Stomach (tissue), 4 donors: ENCODE data around the gene EDC3.

Source experiments
- CTCF ChIP-seq, 7 experiments: fragments of 450-650 bp in 4 of 7; fragments of 200-600 bp in 3 of 7; sonication (generic) in 3 of 7; IDR thresholded peaks; one replicate each; pipeline ENCODE4 v1.5.1; 2016 to 2019; ENCODE audit warnings: antibody characterized with exemption in 7 of 7, control low read depth in 2 of 7, mild to moderate bottlenecking in 1 of 7
- POLR2A ChIP-seq, 4 donors: fragments of 450-650 bp; IDR thresholded peaks; one replicate each; pipeline ENCODE4 v1.6.1; 2016; ENCODE audit warnings: antibody characterized with exemption in 4 of 4, control low read depth in 2 of 4, mild to moderate bottlenecking in 1 of 4, moderate library complexity in 1 of 4

GRCh38 chr15:74683758-74684157 is 12.1 kb downstream of the EDC3 start:
- TF ChIP-seq CTCF (IDR thresholded peaks at IDR 0.05) (no peak), POLR2A (IDR thresholded peaks at IDR 0.05) (no peak)
